Activated naive CD8-positive, alpha-beta T cell treated with anti-CD3 and anti-CD28 coated beads for 36 hours (primary cell): ENCODE data around the gene LAMA1. TPM values are rescaled to one million over a fixed set of nuclear protein-coding genes. Genes with fewer than 3 reads are reported as not detected.

ENCODE experiments used
- DNase-seq: peaks from one replicate; pipeline ENCODE4 v3.0.0; 2021
- H3K27ac Mint-ChIP-seq: one replicate; pipeline ENCODE4 v1.8.0; 2022; ENCODE audit warnings: mild to moderate bottlenecking, moderate library complexity, mixed read lengths
- H3K27me3 Mint-ChIP-seq: one replicate; pipeline ENCODE4 v1.8.0; 2022; ENCODE audit warnings: mild to moderate bottlenecking, mixed read lengths
- H3K36me3 Mint-ChIP-seq: one replicate; pipeline ENCODE4 v1.8.0; 2021; ENCODE audit warnings: mild to moderate bottlenecking, mixed read lengths
- H3K4me1 Mint-ChIP-seq: one replicate; pipeline ENCODE4 v1.8.0; 2021; ENCODE audit warnings: mixed read lengths
- H3K4me3 Mint-ChIP-seq: one replicate; pipeline ENCODE4 v1.8.0; 2022; ENCODE audit warnings: mild to moderate bottlenecking, moderate library complexity, mixed read lengths
- H3K9me3 Mint-ChIP-seq: one replicate; pipeline ENCODE4 v1.8.0; 2022; ENCODE audit warnings: mixed read lengths
- total RNA-seq, 2 experiments: library from RNA; stranded (reverse); gene quantifications; one replicate each; pipeline ENCODE4 v1.2.3, GENCODE V29; 2021

Gene LAMA1
- total RNA-seq, 2 experiments from 2014 or later, result not detected

DNA sequence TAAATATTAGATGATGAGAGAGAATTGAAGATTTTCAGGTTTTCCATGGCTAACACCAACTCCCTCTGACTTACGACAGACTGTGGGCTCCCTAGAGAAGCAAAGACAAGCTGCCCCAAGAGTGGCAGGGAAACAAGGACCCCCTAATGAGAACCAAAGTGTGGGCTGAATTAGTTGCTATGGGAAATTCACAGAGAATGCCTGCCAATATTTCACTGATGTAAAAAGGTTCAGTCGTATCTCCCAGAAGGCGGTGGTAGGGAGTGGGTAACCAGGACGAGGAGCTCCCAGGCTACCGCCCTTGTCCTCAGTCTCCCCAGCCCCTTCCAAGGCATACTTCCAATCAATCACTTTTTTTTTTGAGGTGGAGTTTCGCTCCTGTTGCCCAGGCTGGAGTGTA is 113.6 kb downstream of the LAMA1 start:
- H3K27me3 Mint-ChIP-seq, result no peaks in the 10 kb centered on the region
- no peak for DNase-seq
- no peaks in the 10 kb centered on the region for H3K9me3 Mint-ChIP-seq
- H3K4me3 Mint-ChIP-seq, result no peak overlapping the region
- H3K27ac Mint-ChIP-seq, result no peak overlapping the region
- H3K4me1 Mint-ChIP-seq, result no peaks in the 10 kb centered on the region
- H3K36me3 Mint-ChIP-seq, result no peaks in the 10 kb centered on the region

- no peaks in the 10 kb centered on the region for H3K9me3 Mint-ChIP-seq
- H3K4me1 Mint-ChIP-seq, result no peaks in the 10 kb centered on the region
- H3K36me3 Mint-ChIP-seq, result no peaks in the 10 kb centered on the region
- H3K27ac Mint-ChIP-seq, result no peak overlapping the region
- DNase-seq, result no peak
- no peak overlapping the region for H3K4me3 Mint-ChIP-seq
- no peaks in the 10 kb centered on the region for H3K27me3 Mint-ChIP-seq
Observed at GRCh38 chr18:7002107-7002506, 115.5 kb downstream of the LAMA1 start.

- Mint-ChIP-seq H3K4me1 (no peaks in the 10 kb centered on the region), H3K9me3 (no peaks in the 10 kb centered on the region), H3K4me3 (no peak overlapping the region), H3K27ac (no peak overlapping the region), H3K36me3 (no peaks in the 10 kb centered on the region), H3K27me3 (no peaks in the 10 kb centered on the region)
- DNase-seq, result no peak
Observed at GRCh38 chr18:7000484-7001096, 117.0 kb downstream of the LAMA1 start.

DNA sequence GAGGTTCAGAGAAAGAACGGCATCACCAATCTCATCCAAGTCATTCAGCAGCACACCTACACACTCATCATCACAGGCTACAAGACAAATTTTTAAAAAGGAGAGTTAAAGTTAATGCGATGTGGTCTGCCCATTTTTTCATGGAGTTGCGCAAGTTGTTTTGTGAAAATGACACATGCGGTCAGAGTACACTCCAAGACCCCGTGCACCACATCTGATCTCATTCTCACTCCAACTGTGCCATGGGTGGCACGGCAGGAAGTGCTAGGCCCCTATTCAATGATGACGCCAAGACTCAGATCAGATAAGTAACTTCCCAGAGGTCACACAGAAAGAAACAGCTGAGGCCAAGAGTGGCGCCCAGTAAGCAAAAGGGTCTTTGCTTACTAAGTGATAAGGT is 119.8 kb downstream of the LAMA1 start:
- Mint-ChIP-seq H3K27me3 (no peaks in the 10 kb centered on the region), H3K4me3 (no peak overlapping the region), H3K4me1 (peaks cover 4% of the 10 kb centered on the region), H3K9me3 (no peaks in the 10 kb centered on the region), H3K36me3 (no peaks in the 10 kb centered on the region), H3K27ac (no peak overlapping the region)
- no peak for DNase-seq

- DNase-seq, result no peak
- Mint-ChIP-seq H3K4me3 (no peak overlapping the region), H3K27ac (no peak overlapping the region), H3K36me3 (no peaks in the 10 kb centered on the region), H3K27me3 (peaks cover 3% of the 10 kb centered on the region), H3K9me3 (no peaks in the 10 kb centered on the region), H3K4me1 (peaks cover 4% of the 10 kb centered on the region)
Observed at GRCh38 chr18:6994771-6995430, 122.7 kb downstream of the LAMA1 start.

GRCh38 chr18:6994056-6994770 is 123.4 kb downstream of the LAMA1 start:
- no peaks in the 10 kb centered on the region for H3K36me3 Mint-ChIP-seq
- no peak overlapping the region for H3K4me3 Mint-ChIP-seq
- H3K4me1 Mint-ChIP-seq, result peaks cover 4% of the 10 kb centered on the region
- no peaks in the 10 kb centered on the region for H3K9me3 Mint-ChIP-seq
- no peak for DNase-seq
- H3K27me3 Mint-ChIP-seq, result peaks cover 3% of the 10 kb centered on the region
- no peak overlapping the region for H3K27ac Mint-ChIP-seq

DNA sequence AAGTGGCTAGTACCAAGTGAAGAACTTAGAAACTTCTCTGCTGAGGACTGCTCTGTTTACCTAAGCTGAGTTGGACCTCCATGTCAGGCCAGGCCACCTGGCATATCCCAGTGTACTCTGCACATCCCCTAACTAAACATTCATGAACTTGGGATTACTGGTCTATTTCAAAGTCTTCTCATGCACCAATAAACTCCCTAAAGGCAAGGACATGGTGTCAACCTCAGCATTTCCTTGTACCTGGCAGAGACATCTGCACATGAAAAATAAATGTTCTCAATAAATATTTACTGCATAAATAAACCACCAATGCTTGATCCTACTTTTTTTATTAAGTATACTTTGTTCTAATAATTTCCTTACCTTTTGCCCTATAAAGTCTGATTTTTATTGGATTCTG is 124.8 kb downstream of the LAMA1 start:
- H3K4me1 Mint-ChIP-seq, result peaks cover 4% of the 10 kb centered on the region

DNA sequence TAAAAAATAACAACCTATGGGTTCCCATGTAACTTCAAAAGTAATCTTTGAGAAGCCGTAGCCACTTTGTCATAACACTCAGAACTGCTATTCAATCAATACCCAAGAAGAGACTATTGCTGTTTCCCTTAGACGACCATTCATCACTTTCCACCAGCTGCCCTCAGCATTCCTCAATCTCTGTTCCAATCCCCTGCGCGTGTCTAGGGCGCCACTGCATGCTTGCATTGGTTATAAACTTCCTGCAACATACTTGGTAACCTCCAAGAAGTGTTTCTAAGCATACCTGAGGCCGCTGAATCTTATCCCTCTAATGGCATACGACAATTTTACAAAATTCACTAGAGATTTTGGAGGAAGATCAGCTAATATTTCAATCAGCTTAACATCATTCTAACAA is 134.2 kb downstream of the LAMA1 start:
- Mint-ChIP-seq H3K9me3 (no peaks in the 10 kb centered on the region), H3K27ac (no peak overlapping the region), H3K4me1 (no peaks in the 10 kb centered on the region), H3K36me3 (no peaks in the 10 kb centered on the region), H3K27me3 (no peaks in the 10 kb centered on the region), H3K4me3 (no peak overlapping the region)
- DNase-seq, result no peak

More for the DNA sequence above, 124.8 kb downstream of the LAMA1 start:
- no peak overlapping the region for H3K4me3 Mint-ChIP-seq
- no peak overlapping the region for H3K27ac Mint-ChIP-seq
- H3K9me3 Mint-ChIP-seq, result no peaks in the 10 kb centered on the region
- DNase-seq, result no peak
- peaks cover 3% of the 10 kb centered on the region for H3K27me3 Mint-ChIP-seq
- no peaks in the 10 kb centered on the region for H3K36me3 Mint-ChIP-seq

- no peaks in the 10 kb centered on the region for H3K9me3 Mint-ChIP-seq
- H3K27ac Mint-ChIP-seq, result no peak overlapping the region
- H3K27me3 Mint-ChIP-seq, result no peaks in the 10 kb centered on the region
- no peak for DNase-seq
- no peak overlapping the region for H3K4me3 Mint-ChIP-seq
- no peaks in the 10 kb centered on the region for H3K4me1 Mint-ChIP-seq
- H3K36me3 Mint-ChIP-seq, result no peaks in the 10 kb centered on the region
Observed at GRCh38 chr18:6982398-6982797, 135.2 kb downstream of the LAMA1 start.

- no peaks in the 10 kb centered on the region for H3K27me3 Mint-ChIP-seq
- H3K4me3 Mint-ChIP-seq, result no peak overlapping the region
- H3K27ac Mint-ChIP-seq, result no peak overlapping the region
- no peaks in the 10 kb centered on the region for H3K4me1 Mint-ChIP-seq
- no peak for DNase-seq
- H3K9me3 Mint-ChIP-seq, result no peaks in the 10 kb centered on the region
- H3K36me3 Mint-ChIP-seq, result no peaks in the 10 kb centered on the region
Observed at GRCh38 chr18:6980363-6980762, 137.2 kb downstream of the LAMA1 start.

- no peaks in the 10 kb centered on the region for H3K9me3 Mint-ChIP-seq
- DNase-seq, result no peak
- H3K27ac Mint-ChIP-seq, result no peak overlapping the region
- H3K36me3 Mint-ChIP-seq, result no peaks in the 10 kb centered on the region
- no peaks in the 10 kb centered on the region for H3K27me3 Mint-ChIP-seq
- no peak overlapping the region for H3K4me3 Mint-ChIP-seq
- H3K4me1 Mint-ChIP-seq, result no peaks in the 10 kb centered on the region
Observed at GRCh38 chr18:6979954-6980353, 137.6 kb downstream of the LAMA1 start.

DNA sequence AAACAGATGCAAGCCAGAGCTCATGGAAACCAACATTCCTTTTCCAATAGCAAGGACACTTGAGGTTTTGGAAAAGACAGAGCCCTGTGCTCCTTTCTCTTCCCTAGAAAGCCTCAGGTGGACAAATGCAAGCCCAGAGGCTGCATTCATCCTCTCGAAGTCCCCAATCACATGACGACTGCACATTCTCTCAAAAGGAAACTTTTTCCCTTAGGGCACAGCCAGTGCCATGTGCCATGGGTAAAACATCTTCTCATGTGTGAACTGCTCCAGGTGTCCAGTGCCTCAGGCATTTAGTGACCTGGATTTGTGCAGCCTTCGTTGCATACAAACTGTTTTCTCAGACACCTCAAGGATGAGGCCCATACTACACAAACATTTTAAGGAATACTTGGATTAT is 140.7 kb downstream of the LAMA1 start:
- H3K9me3 Mint-ChIP-seq, result no peaks in the 10 kb centered on the region
- no peak overlapping the region for H3K4me3 Mint-ChIP-seq
- no peak for DNase-seq
- H3K36me3 Mint-ChIP-seq, result no peaks in the 10 kb centered on the region
- no peak overlapping the region for H3K27ac Mint-ChIP-seq
- no peaks in the 10 kb centered on the region for H3K4me1 Mint-ChIP-seq
- H3K27me3 Mint-ChIP-seq, result no peaks in the 10 kb centered on the region

- no peaks in the 10 kb centered on the region for H3K4me1 Mint-ChIP-seq
- no peak overlapping the region for H3K27ac Mint-ChIP-seq
- H3K4me3 Mint-ChIP-seq, result no peak overlapping the region
Observed at GRCh38 chr18:6975084-6975483, 142.5 kb downstream of the LAMA1 start.

DNA sequence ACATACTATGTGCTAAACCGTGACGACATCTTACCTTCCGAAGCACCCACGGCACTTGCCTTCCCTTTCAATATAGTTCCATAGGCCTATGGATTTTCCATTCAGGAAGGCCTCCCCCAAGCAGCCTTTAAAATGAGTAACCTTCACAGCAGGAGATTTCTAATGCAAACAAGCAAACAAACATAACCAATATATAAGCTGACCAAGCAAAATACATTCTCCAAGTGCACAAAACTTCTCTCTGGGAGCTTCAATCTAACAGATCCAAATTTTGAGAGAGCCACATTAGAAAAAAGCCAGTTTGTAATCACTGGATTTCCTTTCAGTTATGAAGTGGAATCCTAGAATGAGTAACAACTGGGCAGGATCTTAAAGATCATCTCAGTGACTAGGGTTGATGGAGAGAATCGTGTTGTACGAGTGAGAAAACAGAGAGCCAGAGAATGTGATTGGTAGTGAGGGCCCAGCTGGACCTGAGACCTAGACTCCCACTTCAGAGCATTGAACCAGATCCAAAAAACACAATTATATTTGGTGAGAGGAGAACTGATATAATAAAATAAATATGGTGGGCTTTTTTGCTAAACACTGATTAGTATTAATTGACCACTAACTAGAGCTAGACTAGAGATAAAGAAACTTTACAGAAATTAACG is 145.6 kb downstream of the LAMA1 start:
- Mint-ChIP-seq H3K27me3 (no peaks in the 10 kb centered on the region), H3K9me3 (no peaks in the 10 kb centered on the region), H3K4me1 (no peaks in the 10 kb centered on the region), H3K27ac (no peak overlapping the region), H3K36me3 (no peaks in the 10 kb centered on the region), H3K4me3 (no peak overlapping the region)
- no peak for DNase-seq

More at GRCh38 chr18:6975084-6975483, 142.5 kb downstream of the LAMA1 start:
- no peaks in the 10 kb centered on the region for H3K36me3 Mint-ChIP-seq
- no peak for DNase-seq
- no peaks in the 10 kb centered on the region for H3K9me3 Mint-ChIP-seq
- no peaks in the 10 kb centered on the region for H3K27me3 Mint-ChIP-seq

DNA sequence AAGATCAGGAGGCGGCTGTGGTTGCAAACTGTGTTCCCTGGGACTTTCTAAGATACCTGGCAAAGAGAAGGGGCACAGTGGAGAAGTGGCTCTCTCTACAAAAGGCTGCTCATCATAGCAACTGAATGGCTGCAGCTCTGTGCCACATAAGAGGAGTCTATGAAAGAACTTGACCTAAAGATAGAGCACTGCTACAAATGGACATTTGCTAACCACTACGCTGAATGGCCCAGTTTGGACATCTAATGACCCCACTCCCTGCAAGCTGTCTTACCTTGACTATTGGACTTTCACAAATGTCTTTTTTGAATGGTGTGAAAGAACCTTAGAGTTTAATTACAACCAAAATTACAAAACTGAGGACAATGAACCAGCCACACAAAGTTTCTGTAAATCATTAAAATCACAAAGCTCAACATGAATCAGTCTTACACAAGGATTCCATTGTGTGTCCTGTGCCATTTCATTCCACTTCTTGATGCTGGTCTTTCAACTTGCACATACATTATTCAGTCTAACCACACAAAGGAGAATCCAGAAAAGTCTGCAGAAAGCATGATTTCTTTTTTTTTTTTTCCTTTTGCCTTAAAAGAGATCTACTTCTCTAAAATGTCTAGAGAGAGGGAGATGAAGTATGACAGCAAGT is 154.0 kb downstream of the LAMA1 start:
- Mint-ChIP-seq H3K36me3 (no peaks in the 10 kb centered on the region), H3K9me3 (peaks cover 2% of the 10 kb centered on the region), H3K4me3 (no peak overlapping the region), H3K27me3 (no peaks in the 10 kb centered on the region), H3K27ac (no peak overlapping the region), H3K4me1 (no peaks in the 10 kb centered on the region)
- DNase-seq, result no peak
